Measurements from ENCODE around the gene KCNK6.

Gene KCNK6

GRCh38 chr19:38298821-38299680, 20.6 kb upstream of the KCNK6 start:
- DNase-seq = no peak

GRCh38 chr19:38303517-38304351, 15.9 kb upstream of the KCNK6 start, which contains the start of gene C19orf33:
Gene C19orf33 (plus strand): TSS chr19:38304251. CDS start chr19:38304262, 11 bp downstream.
- DNase-seq = no peak

GRCh38 chr19:38304352-38304865, 15.2 kb upstream of the KCNK6 start:
- no peak for DNase-seq

- DNase-seq = no peak
Observed at GRCh38 chr19:38304866-38305429, 14.7 kb upstream of the KCNK6 start.

GRCh38 chr19:38306236-38306635, 13.4 kb upstream of the KCNK6 start:
- DNase-seq = no peak

DNA sequence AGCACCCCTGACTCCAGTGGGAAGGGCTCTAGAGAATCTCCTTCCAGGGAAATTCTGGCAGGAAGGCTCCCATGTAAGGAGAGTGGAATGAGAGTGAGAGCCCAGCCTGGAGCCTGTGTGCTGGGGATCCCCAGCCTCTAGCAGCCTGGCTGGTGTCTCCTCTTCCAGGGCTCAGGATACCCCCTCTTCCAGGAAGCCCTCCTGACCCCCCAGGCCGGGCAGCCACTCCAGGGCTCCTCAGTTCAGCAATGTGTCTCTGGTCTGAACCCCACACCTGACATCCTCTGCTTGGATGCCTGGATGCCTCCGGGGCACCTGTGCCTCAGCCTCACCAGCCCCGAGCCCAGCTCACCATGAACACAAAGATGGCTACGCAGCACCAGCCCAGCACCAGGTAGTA, 12.6 kb upstream of the KCNK6 start:
- no peak for DNase-seq

DNA sequence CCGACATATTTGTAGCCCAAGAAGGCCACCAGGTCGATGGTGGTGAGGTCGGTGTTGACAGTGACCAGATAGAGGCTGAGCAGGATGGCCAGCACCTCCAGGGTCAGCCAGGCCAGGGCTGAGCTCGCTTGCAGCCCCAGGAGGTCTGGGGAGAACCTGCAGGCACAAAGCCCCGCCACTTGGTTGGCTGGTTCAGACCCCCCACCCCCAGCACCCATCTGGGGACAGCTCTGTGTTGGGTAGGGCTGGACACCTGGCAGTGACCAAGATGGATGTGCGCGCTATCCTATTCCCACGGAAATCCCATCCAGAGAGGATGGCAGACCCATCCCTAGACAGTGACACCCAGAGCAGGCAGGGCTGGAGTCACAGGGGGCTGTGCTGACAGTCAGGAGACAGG, 12.0 kb upstream of the KCNK6 start:
- DNase-seq = no peak

- DNase-seq = peak; percentile 3 to 14
Observed at GRCh38 chr19:38308006-38308766, 11.5 kb upstream of the KCNK6 start.

- DNase-seq = no peak
Observed at GRCh38 chr19:38308926-38309614, 10.6 kb upstream of the KCNK6 start.

DNA sequence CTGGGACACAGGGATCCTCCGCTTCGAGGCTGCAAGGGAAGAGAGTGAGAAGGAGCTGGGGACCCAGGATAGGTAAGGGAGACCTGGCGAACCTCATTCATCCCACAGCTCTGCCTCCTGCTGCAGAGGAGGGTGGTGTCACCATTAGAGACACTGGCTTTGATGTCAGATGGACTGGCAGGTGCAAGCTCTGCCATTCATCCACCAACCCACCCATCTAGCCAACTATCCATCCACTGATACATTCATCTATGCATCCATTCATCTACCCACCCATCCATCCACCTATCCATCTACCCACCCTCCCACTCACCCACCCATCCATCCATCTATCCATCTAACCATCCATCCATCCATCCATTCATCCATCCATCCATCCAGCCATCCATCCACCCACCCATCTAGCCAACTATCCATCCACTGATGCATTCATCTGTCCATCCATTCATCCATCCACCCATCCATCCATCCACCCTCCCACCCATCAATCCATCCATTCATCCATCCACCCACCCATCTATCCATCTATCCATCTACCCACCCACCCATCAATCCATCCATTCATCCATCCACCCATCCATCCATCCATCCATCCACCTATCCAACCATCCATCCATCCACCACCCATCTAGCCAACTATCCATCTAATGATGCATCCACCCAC, 9.9 kb upstream of the KCNK6 start:
- DNase-seq = no peak

GRCh38 chr19:38310279-38310670, 9.4 kb upstream of the KCNK6 start:
- DNase-seq = no peak

- no peak for DNase-seq
Observed at GRCh38 chr19:38310986-38311385, 8.7 kb upstream of the KCNK6 start.

DNA sequence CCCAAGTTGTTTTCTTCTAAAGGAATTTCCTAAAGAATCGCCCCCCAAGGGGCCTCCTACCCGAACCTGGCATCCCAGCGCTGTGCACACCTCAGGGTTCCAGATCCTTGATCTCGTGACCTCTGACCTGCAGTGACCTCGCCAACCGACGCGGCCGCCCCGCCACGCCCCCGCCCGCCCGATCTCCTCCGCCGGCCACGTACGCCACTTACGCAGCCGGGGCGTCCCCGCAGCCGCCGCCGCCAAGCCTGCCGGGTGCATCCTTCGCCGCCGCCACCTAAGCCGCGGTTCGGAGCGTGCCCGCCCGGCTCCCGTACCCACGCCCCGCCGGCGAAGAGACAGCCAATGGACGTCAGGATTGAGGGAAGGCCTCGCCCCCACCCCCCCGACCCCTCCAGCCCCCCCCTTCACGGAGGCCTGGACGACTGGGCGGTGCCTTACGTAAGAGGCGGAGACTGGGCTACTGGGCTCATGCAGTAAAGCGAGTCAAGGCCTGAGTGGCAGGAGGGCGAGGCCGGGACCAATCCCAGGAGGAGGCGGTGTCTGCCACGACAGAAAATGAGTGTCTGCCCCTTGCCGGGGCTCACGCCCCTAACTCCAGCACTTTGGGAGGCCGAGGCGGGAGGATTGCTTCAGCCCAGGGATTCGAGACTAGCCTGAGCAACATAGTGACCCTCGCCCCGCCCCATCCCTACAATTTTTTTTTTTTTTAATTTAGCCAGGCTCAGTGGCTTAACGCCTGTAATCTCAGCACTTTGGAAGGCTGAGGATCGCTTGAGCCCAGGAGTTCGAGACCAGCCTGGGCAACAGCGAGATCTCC, 3.8 kb upstream of the KCNK6 start, which contains the start of gene YIF1B:
TSS of gene YIF1B (minus strand) at position 291 of the 820 bp plus-strand sequence. CDS start at position 261, 30 bp downstream.
- DNase-seq = peak; percentile 93 to 95

DNA sequence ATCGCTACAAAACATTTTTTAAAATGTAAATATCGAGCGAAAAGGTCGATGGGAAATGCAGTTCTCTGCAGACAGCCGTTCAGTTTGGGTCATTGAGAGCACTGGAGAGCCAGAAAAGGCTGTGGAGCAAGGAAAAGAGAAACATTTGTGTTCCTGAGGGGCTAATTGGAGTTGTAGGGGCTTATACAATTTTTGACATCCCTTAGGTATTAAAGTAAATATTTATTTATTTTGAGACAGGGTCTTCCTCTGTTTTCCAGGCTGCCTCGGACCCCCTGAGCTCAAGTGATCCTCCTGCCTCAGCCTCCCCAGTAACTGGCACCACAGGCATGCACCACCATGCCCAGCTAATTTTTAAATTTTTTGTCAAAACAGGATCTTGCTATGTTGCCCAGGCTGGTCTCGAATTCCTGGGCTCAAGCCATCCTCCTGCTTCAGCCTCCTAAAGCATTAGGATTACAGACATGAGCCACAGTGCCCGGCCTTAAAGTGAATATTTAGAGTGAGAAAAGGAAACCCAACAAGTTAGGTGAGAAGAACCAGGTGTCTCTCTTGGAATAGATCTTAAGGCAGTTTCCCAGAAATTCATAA, 3.1 kb upstream of the KCNK6 start:
- no peak for DNase-seq

GRCh38 chr19:38317104-38317612, 2.5 kb upstream of the KCNK6 start:
- peak; percentile 62 to 67 for DNase-seq

- DNase-seq = no peak
Observed at GRCh38 chr19:38318660-38319059, 985 bp upstream of the KCNK6 start.

DNA sequence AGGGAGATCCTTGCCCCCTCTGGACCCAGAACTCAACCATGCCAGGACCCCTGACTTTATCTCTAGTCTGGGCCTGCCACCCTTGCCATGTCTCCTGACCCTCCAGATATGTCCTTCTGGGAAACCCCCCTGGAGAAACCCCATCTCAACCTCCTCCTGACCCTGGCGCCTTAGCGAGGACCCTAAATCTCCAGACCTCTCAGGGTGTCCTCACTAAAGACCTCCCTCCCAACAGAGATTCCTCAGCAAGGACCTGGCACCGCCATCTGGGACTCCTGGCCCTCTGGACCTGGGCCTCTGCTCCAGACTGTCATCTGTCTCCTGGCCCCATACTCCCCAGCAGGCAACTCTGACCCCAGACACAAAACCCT, 1.3 kb downstream of the KCNK6 start:
- DNase-seq = no peak

GRCh38 chr19:38321646-38322196, 2.1 kb downstream of the KCNK6 start:
- no peak for DNase-seq

DNA sequence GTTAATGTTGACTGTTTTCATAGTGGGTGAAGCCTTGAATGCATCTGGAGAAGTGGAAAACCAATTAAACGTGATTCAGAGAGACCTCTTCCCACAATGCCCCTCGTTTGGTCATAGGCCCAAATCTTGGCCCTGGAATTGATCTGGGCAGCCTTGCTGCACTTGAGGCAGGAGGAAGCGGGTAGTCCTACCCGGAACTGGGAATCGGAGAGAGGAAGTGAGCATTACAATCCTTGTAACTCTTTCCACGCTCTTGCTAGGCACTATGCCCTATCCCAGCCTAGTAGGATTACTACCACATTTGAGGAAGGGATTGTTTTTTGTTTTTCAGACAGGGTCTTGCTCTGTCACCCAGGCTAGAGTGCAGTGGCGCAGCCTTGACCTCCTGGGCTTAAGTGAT, 3.6 kb downstream of the KCNK6 start:
- DNase-seq = no peak
